ENCODE results near the gene USP5.
A peak's percentile ranks its signal among the peaks of the same experiment; 100 is the strongest.

USP5 gene

DNA sequence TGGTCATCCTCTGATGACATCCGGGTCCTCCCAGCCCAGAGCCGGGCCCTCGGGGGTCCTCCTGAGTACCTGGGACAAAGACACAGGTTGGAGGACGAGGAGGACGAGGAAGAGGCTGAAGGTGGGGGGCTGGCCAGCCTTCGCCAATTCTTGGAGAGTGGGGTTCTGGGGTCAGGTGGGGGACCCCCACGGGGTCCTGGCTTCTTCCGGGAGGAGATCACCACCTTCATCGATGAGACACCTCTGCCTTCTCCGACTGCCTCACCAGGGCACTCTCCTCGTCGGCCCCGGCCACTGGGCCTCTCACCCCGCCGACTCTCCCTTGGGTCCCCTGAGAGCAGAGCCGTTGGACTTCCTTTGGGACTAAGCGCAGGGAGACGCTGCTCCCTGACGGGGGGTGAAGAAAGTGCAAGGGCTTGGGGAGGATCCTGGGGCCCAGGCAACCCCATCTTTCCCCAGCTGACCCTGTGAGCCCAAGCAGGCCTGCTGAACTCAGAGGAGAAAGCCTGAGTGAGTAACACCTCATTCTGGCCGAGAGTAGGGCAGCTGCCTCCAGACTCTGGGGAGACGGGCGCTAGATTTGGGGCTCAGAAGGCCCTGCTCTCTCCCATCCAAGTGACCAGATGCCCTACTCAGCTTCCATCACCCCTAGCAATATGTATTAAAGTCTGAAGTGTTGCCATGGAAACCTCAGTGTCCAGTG is 25.1 kb upstream of the USP5 start:
- no peak overlapping the region; the same call in 1 of the 2 replicates for H3K9ac ChIP-seq (ENCODE audit: low read depth, low read length)
- peaks cover 27% of the 10 kb centered on the region for H3K4me1 ChIP-seq (ENCODE audit: insufficient read depth, low read length)
- H3K27me3 ChIP-seq (ENCODE audit: insufficient read depth, low read length) = peaks cover 25% of the 10 kb centered on the region
- H3K27ac ChIP-seq (ENCODE audit: low read depth, low read length) = peak overlapping the region; percentile 33
- H3K4me3 ChIP-seq (ENCODE audit: low read length) = no peak overlapping the region
- peaks cover 21% of the 10 kb centered on the region for H3K36me3 ChIP-seq (ENCODE audit: insufficient read depth, low read length)
- 82% methylated on average over 22 of the region's 22 CpGs for WGBS
- H3K9me3 ChIP-seq (ENCODE audit: insufficient read depth, low read depth, low read length) = no peaks in the 10 kb centered on the region

DNA sequence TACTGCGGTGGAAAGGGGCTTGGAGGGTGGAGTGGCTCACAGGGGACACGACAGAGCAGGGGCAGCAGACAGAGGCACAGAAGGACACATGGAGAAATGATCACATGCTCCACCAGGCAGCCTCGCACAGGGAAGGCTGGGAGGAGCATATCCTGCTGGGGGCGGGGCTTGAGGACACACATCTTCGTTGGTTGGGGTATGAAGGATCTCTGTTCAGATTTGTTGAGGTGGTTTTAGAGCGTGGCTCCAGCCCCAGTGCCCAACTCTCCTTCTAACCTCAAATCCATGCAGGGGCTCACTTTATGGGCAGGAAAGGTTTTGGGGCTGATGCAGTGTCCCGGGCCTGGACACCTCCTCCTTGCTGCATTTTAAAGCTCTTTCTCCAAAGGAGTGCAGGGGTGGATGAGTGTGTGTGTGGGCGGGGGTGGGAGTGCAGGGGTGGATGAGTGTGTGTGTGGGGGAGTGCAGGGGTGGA is 24.5 kb upstream of the USP5 start:
- H3K9me3 ChIP-seq (ENCODE audit: insufficient read depth, low read depth, low read length) = no peaks in the 10 kb centered on the region
- peak overlapping the region; percentile 28; the same call in 1 of the 2 replicates for H3K4me3 ChIP-seq (ENCODE audit: low read length)
- peaks cover 20% of the 10 kb centered on the region for H3K27me3 ChIP-seq (ENCODE audit: insufficient read depth, low read length)
- H3K9ac ChIP-seq (ENCODE audit: low read depth, low read length) = no peak overlapping the region; the same call in 1 of the 2 replicates
- H3K27ac ChIP-seq (ENCODE audit: low read depth, low read length) = peak overlapping the region; percentile 33
- peaks cover 26% of the 10 kb centered on the region for H3K36me3 ChIP-seq (ENCODE audit: insufficient read depth, low read length)
- peaks cover 21% of the 10 kb centered on the region for H3K4me1 ChIP-seq (ENCODE audit: insufficient read depth, low read length)
- 7% methylated on average over 6 of the region's 8 CpGs for WGBS

DNA sequence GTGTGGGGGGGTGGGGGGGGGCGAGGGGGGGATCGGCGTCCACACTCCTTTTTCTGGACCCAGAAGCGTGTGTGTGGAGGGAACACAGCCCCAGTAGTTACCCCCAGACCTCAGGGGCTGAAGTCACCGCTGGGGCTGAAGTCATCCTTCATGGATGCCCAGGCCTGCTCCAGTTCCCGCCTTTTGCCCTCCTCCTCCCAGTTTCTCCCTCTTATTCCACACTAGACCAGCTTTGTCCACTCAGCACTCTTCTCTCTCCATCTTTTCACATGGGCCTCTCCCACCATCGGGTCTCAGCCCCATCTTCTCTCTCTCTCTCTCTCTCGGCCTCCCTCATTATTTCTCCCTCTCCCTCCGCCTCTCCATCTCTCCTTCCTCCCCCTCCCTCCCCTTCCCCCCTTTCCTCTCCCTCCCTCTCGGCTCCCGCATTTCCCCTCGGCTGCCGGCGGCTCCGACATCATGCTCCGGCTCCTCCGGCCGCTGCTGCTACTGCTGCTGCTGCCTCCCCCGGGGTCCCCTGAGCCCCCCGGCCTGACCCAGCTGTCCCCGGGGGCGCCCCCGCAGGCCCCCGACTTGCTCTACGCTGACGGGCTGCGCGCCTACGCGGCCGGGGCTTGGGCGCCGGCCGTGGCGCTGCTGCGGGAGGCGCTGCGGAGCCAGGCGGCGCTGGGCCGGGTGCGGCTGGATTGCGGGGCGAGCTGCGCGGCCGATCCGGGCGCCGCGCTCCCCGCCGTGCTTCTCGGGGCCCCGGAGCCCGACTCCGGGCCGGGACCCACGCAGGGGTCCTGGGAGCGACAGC is 23.8 kb upstream of the USP5 start, which contains the start of gene P3H3:
Gene P3H3 (plus strand): TSS at position 426 of the 799 bp plus-strand sequence. CDS start 34 bp downstream, at position 460.
- peak within 1 kb of the TSS; percentile 56 for H3K27ac ChIP-seq (ENCODE audit: low read depth, low read length)
- H3K9me3 ChIP-seq (ENCODE audit: insufficient read depth, low read depth, low read length) = no peaks in the 10 kb centered on the region
- H3K4me3 ChIP-seq (ENCODE audit: low read length) = peak within 1 kb of the TSS; percentile 97
- H3K27me3 ChIP-seq (ENCODE audit: insufficient read depth, low read length) = peaks cover 15% of the 10 kb centered on the region
- H3K36me3 ChIP-seq (ENCODE audit: insufficient read depth, low read length) = peaks cover 29% of the 10 kb centered on the region
- 2% methylated on average over 59 of the region's 60 CpGs for WGBS
- H3K4me1 ChIP-seq (ENCODE audit: insufficient read depth, low read length) = peaks cover 14% of the 10 kb centered on the region
- H3K9ac ChIP-seq (ENCODE audit: low read depth, low read length) = peak within 1 kb of the TSS; percentile 91

DNA sequence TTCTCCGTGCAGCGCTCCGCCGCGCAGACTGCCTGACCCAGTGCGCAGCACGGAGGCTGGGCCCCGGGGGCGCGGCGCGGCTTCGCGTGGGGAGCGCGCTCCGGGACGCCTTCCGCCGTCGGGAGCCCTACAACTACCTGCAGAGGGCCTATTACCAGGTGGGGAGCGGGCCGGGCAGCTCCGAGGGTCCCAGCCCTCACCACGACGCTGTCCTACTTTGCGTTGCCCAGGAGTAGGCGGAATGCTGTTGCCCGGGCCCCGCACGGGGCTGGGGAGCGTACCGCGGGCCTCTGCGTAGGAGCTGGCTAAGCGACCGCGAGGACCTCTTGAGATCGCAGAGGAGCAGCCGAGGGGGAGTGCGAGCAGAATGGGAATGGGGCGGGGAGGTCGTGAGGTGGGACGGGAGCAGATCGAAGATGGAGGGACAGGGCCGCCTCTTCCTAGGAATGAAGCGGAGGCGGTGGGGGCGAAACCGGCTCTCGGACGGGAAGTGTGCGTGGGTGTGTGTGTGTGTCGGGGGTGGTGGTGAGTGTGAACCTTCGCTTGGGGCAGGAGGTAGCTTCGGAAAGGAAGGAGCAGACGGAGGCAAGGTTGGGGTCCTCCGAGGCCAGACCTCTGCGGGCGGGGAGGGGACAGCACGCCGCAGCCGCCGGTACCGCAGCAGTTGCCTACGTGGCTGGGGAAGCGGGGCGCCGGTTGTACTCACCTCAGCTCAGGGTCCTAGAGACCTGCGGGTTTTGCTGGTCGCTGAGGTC is 23.0 kb upstream of the USP5 start:
- peaks cover 37% of the 10 kb centered on the region for H3K36me3 ChIP-seq (ENCODE audit: insufficient read depth, low read length)
- peak overlapping the region; percentile 97 for H3K4me3 ChIP-seq (ENCODE audit: low read length)
- under 1% methylated on average over 71 of the region's 71 CpGs for WGBS
- peak overlapping the region; percentile 56 for H3K27ac ChIP-seq (ENCODE audit: low read depth, low read length)
- H3K9me3 ChIP-seq (ENCODE audit: insufficient read depth, low read depth, low read length) = no peaks in the 10 kb centered on the region
- peaks cover 11% of the 10 kb centered on the region for H3K4me1 ChIP-seq (ENCODE audit: insufficient read depth, low read length)
- peak overlapping the region; percentile 91 for H3K9ac ChIP-seq (ENCODE audit: low read depth, low read length)
- peaks cover 13% of the 10 kb centered on the region for H3K27me3 ChIP-seq (ENCODE audit: insufficient read depth, low read length)

DNA sequence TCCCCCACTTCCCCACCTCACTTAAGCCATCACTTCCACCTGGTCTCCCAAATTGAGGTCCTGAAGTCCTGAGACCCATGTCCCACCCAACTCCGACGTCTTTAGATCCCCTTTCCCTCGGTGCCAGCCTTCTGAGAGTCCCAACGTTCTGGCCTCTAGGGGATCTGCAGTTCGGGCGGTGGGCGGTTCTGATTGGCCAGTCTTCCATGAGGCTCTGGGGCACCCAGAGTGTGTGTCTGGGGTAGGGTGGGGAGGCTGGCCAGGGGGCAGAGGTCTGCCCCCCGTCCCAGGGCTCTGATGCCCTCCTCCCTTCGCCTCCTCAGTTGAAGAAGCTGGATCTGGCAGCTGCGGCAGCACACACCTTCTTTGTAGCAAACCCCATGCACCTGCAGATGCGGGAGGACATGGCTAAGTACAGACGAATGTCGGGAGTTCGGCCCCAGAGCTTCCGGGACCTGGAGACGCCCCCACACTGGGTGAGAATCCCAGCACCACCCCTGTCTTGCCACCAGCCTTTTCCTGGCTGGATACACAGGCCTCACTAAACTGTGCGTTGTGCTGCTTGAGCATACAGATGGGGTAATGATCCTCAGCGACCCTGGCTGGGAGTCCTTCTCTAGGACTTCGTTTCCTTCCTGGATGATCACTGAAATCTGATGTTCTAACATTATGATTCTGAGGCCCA is 22.3 kb upstream of the USP5 start:
- peaks cover 11% of the 10 kb centered on the region for H3K4me1 ChIP-seq (ENCODE audit: insufficient read depth, low read length)
- 31% methylated on average over 19 of the region's 19 CpGs for WGBS
- H3K27ac ChIP-seq (ENCODE audit: low read depth, low read length) = peak overlapping the region; percentile 56; the same call in 1 of the 2 replicates
- no peaks in the 10 kb centered on the region for H3K9me3 ChIP-seq (ENCODE audit: insufficient read depth, low read depth, low read length)
- H3K27me3 ChIP-seq (ENCODE audit: insufficient read depth, low read length) = peaks cover 8% of the 10 kb centered on the region
- H3K4me3 ChIP-seq (ENCODE audit: low read length) = peak overlapping the region; percentile 97
- H3K36me3 ChIP-seq (ENCODE audit: insufficient read depth, low read length) = peaks cover 43% of the 10 kb centered on the region
- peak overlapping the region; percentile 91 for H3K9ac ChIP-seq (ENCODE audit: low read depth, low read length)

DNA sequence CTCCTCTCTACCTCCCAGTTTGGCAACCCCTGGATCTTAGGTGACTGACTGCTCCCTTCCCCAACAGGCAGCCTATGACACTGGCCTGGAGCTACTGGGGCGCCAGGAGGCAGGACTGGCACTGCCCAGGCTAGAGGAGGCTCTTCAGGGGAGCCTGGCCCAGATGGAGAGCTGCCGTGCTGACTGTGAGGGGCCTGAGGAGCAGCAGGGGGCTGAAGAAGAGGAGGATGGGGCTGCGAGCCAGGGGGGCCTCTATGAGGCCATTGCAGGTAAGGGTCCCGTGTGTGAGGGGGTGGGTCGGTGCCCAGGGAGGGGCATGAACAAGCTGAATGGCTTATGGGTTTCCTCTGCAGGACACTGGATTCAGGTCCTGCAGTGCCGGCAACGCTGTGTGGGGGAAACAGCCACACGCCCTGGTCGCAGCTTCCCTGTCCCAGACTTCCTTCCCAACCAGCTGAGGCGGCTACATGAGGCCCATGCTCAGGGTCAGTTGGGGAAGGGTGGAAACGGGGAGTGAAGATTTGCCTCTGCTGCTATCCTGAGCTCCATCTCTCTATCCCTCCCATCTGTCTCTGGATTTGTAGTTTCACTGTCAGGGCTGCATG is 21.6 kb upstream of the USP5 start:
- Histone ChIP-seq H3K27ac (ENCODE audit: low read depth, low read length) (no peak overlapping the region), H3K4me3 (ENCODE audit: low read length) (peak overlapping the region; percentile 97; the same call in 1 of the 2 replicates), H3K9ac (ENCODE audit: low read depth, low read length) (no peak overlapping the region), H3K9me3 (ENCODE audit: insufficient read depth, low read depth, low read length) (no peaks in the 10 kb centered on the region), H3K36me3 (ENCODE audit: insufficient read depth, low read length) (peaks cover 49% of the 10 kb centered on the region), H3K27me3 (ENCODE audit: insufficient read depth, low read length) (peaks cover under 1% of the 10 kb centered on the region; the same call in 1 of the 2 replicates), H3K4me1 (ENCODE audit: insufficient read depth, low read length) (peaks cover 11% of the 10 kb centered on the region)
- 89% methylated on average over 11 of the region's 11 CpGs for WGBS

DNA sequence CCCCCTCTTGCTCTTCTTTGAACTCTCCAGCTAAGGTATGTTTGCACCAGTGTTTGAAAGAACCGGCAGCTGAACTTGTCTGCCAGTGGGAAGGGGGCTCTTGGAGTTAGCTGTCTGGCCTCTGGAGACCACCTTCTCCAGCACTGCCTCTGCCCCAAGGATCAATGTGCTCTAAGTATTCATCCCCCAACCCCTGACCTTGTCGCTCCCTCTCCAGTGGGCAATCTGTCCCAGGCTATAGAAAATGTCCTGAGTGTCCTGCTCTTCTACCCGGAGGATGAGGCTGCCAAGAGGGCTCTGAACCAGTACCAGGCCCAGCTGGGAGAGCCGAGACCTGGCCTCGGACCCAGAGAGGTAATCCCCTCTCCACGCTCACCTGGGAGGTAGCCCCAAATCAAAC is 21.0 kb upstream of the USP5 start:
- no peaks in the 10 kb centered on the region; the same call in 1 of the 2 replicates for H3K27me3 ChIP-seq (ENCODE audit: insufficient read depth, low read length)
- H3K4me1 ChIP-seq (ENCODE audit: insufficient read depth, low read length) = peaks cover 11% of the 10 kb centered on the region
- no peaks in the 10 kb centered on the region for H3K9me3 ChIP-seq (ENCODE audit: insufficient read depth, low read depth, low read length)
- peaks cover 51% of the 10 kb centered on the region for H3K36me3 ChIP-seq (ENCODE audit: insufficient read depth, low read length)
- WGBS = 91% methylated on average over 6 of the region's 6 CpGs
- no peak overlapping the region for H3K27ac ChIP-seq (ENCODE audit: low read depth, low read length)
- H3K4me3 ChIP-seq (ENCODE audit: low read length) = no peak overlapping the region
- no peak overlapping the region for H3K9ac ChIP-seq (ENCODE audit: low read depth, low read length)

DNA sequence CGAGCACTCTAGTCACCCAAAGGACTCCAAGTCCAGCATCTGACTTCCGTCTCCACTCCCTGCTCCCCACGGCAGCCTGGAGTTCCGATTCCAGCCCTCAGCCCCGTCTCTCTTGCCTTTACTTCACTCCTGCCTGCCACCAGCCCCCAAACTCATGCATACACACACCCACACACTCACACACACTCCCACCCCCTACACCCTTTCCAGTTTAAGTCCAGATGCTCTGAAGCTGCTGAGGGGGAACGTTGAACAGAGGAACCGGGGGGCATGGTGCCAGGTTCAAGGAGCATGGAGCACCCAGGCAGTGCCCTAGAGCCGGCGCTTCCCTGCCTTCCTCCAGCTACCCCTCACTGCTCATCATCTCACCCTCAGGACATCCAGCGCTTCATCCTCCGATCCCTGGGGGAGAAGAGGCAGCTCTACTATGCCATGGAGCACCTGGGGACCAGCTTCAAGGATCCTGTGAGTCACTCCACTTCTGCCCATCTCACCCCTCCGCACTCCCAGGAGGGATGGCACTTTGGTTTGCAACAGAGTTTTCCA is 20.4 kb upstream of the USP5 start:
- no peak overlapping the region for H3K9ac ChIP-seq (ENCODE audit: low read depth, low read length)

DNA sequence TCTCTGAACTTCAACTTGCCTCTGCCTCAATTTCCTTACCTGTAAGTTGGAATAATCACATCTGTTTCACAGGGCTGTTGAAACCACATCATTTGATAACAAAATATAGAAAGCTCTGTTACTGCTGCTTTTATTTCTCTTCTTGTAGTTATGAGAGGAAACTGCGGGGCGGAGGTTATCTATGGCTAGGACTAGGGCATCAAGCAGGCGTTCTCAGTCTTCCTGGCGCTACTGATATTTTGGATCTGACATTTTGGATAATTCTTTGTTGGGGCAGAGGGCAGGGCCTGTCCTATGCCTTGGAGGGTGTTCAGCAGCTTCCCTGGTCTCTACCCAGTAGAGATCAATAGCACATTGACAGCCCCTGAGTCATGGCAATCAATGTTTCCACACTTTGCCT is 19.8 kb upstream of the USP5 start:
- H3K36me3 ChIP-seq (ENCODE audit: insufficient read depth, low read length) = peaks cover 63% of the 10 kb centered on the region
- H3K9me3 ChIP-seq (ENCODE audit: insufficient read depth, low read depth, low read length) = no peaks in the 10 kb centered on the region
- H3K27me3 ChIP-seq (ENCODE audit: insufficient read depth, low read length) = no peaks in the 10 kb centered on the region
- over 99% methylated on average over 4 of the region's 4 CpGs for WGBS
- peaks cover 9% of the 10 kb centered on the region for H3K4me1 ChIP-seq (ENCODE audit: insufficient read depth, low read length)
- H3K9ac ChIP-seq (ENCODE audit: low read depth, low read length) = no peak overlapping the region
- H3K4me3 ChIP-seq (ENCODE audit: low read length) = no peak overlapping the region
- no peak overlapping the region for H3K27ac ChIP-seq (ENCODE audit: low read depth, low read length)

More for the DNA sequence above, 20.4 kb upstream of the USP5 start:
- no peak overlapping the region for H3K27ac ChIP-seq (ENCODE audit: low read depth, low read length)
- peaks cover 57% of the 10 kb centered on the region for H3K36me3 ChIP-seq (ENCODE audit: insufficient read depth, low read length)
- H3K27me3 ChIP-seq (ENCODE audit: insufficient read depth, low read length) = no peaks in the 10 kb centered on the region
- H3K4me1 ChIP-seq (ENCODE audit: insufficient read depth, low read length) = peaks cover 11% of the 10 kb centered on the region
- no peaks in the 10 kb centered on the region for H3K9me3 ChIP-seq (ENCODE audit: insufficient read depth, low read depth, low read length)
- WGBS = 96% methylated on average over 12 of the region's 12 CpGs
- no peak overlapping the region for H3K4me3 ChIP-seq (ENCODE audit: low read length)

All from HUES64 (cell line).